Measurements from ENCODE around the gene TGFBR3.

GRCh38 chr1:91829293-91830153, 56.4 kb downstream of the TGFBR3 start:
- TF ChIP-seq EZH2 (IDR thresholded peaks at IDR 0.05; ENCODE audit: insufficient read depth, poor library complexity, severe bottlenecking), result no peak
- no peak for TF ChIP-seq EZH2phosphoT487 (IDR thresholded peaks at IDR 0.05; ENCODE audit: insufficient read depth, low read depth)

All from GM23248 (cell line).